K562 (cell line): ENCODE results near the gene CRX. TPM values are rescaled to one million over a fixed set of nuclear protein-coding genes. Genes with fewer than 3 reads are reported as not detected.

Experiments
- ATAC-seq: fragments of 200-7000 bp; cut with Tn5 transposase; 3 replicates; pipeline ENCODE4 v1.9.1; 2020; ENCODE audit warnings: moderate library complexity
- BruUV-seq: library from RNA; stranded (reverse); fragments of 400-500 nt; replicated peaks from 2 replicates; lab custom pipeline; 2021; lab: Mats Ljungman, UMichigan
- CTCF ChIA-PET: fragments of 300-600 bp; formaldehyde crosslinking; extraction: SDS; loops from one replicate; lab custom pipeline; 2021; ENCODE audit warnings: low intra/inter-chr PET ratio; lab: Yijun Ruan, JAX
- POLR2A ChIA-PET: fragments of 300-600, 350-650 bp; sonication (Branson Sonifier 250); formaldehyde crosslinking; extraction: SDS; loops from one replicate; lab custom pipeline; 2021; ENCODE audit warnings: antibody characterized with exemption, inconsistent platforms; lab: Yijun Ruan, JAX
- DNase-seq, 4 experiments: peaks; one replicate each; pipeline versions ENCODE4 v3.0.0 to v3.0.0-alpha.2; 2011 to 2018; ENCODE audit warnings: low spot score in 3 of 4, mixed read lengths in 3 of 4; ENCODE audit errors: extremely low read depth in 1 of 4
- FAIRE-seq: peaks from 2 replicates; lab custom pipeline; 2011; peaks lifted over from hg19 to GRCh38; lab: Jason Lieb, UNC
- H2AFZ ChIP-seq: 2 replicates; pipeline ENCODE4 v1.6.0; 2011; ENCODE audit warnings: low read depth, low read length, control low read depth, inconsistent platforms
- H3K27ac ChIP-seq: fragments of 200-600 bp; 3 replicates; pipeline ENCODE4 v1.8.0; 2011; ENCODE audit warnings: low read depth, mild to moderate bottlenecking, control low read depth, inconsistent platforms, low read length, moderate library complexity, mixed read lengths; ENCODE audit errors: extremely low read depth
- H3K27me3 ChIP-seq, 2 experiments: fragments of 300-600 bp in 1 of 2; 2 replicates in 1 of 2; 3 replicates in 1 of 2; pipeline versions ENCODE4 v1.6.0 to v1.8.0; 2011; ENCODE audit warnings: inconsistent platforms in 2 of 2, low read length in 2 of 2, mild to moderate bottlenecking in 1 of 2, mixed read lengths in 1 of 2, moderate library complexity in 1 of 2; ENCODE audit not compliant: control insufficient read depth in 2 of 2, insufficient read depth in 2 of 2
- H3K36me3 ChIP-seq: fragments of 300-600 bp; 3 replicates; pipeline ENCODE4 v1.8.0; 2011; ENCODE audit warnings: mild to moderate bottlenecking, low read length, inconsistent platforms; ENCODE audit not compliant: control insufficient read depth, insufficient read depth
- H3K4me1 ChIP-seq, 2 experiments: fragments of 200-600 bp in 1 of 2; replicated peaks in 1 of 2; 2 replicates in 1 of 2; 3 replicates in 1 of 2; pipeline versions ENCODE4 v1.5.1 to v1.8.0; 2011; ENCODE audit warnings: inconsistent platforms in 2 of 2, low read length in 2 of 2, mild to moderate bottlenecking in 1 of 2, mixed read lengths in 1 of 2, moderate library complexity in 1 of 2; ENCODE audit not compliant: control insufficient read depth in 2 of 2, insufficient read depth in 2 of 2
- H3K4me2 ChIP-seq: 2 replicates; pipeline ENCODE4 v1.6.1; 2011; ENCODE audit warnings: low read length, control low read depth, inconsistent platforms, mixed read lengths; ENCODE audit not compliant: insufficient read depth
- H3K4me3 ChIP-seq: fragments of 200-600 bp; sonication (generic), shearing (Covaris generic); 2 replicates; pipeline ENCODE4 v1.5.1; 2016; ENCODE audit warnings: control low read depth, inconsistent platforms
- H3K79me2 ChIP-seq: fragments of 200-600 bp; 3 replicates; pipeline ENCODE4 v1.8.0; 2011; ENCODE audit warnings: low read length, inconsistent platforms; ENCODE audit not compliant: control insufficient read depth, insufficient read depth
- H3K9ac ChIP-seq, 2 experiments: 2 replicates each; pipeline versions ENCODE4 v1.6.0 to v1.6.1; 2011; ENCODE audit warnings: low read depth in 2 of 2, low read length in 2 of 2, control low read depth in 1 of 2, inconsistent platforms in 1 of 2, mild to moderate bottlenecking in 1 of 2, mixed read lengths in 1 of 2; ENCODE audit not compliant: insufficient read depth in 1 of 2
- H3K9me1 ChIP-seq: one replicate; pipeline ENCODE4 v1.6.0; 2011; ENCODE audit warnings: inconsistent platforms, mild to moderate bottlenecking, low read length, moderate library complexity; ENCODE audit not compliant: control insufficient read depth, insufficient read depth
- H3K9me3 ChIP-seq: replicated peaks from 2 replicates; pipeline ENCODE4 v1.5.1; 2011; ENCODE audit warnings: low read depth, low read length, inconsistent platforms; ENCODE audit not compliant: control insufficient read depth, insufficient read depth
- H4K20me1 ChIP-seq: replicated peaks from 2 replicates; pipeline ENCODE4 v1.6.1; 2011; ENCODE audit warnings: low read length, inconsistent platforms, mixed read lengths; ENCODE audit not compliant: control insufficient read depth, insufficient read depth
- BCOR ChIP-seq: fragments of 450-650 bp; IDR thresholded peaks from 2 replicates; pipeline ENCODE4 v1.6.1; 2016
- CBFB ChIP-seq: sonication (generic); formaldehyde crosslinking; IDR thresholded peaks from 2 replicates; pipeline ENCODE4 v1.4.0; 2020; ENCODE audit warnings: mild to moderate bottlenecking, missing genetic modification reagents
- CBX2 ChIP-seq: fragments of 200-600 bp; sonication (generic); IDR thresholded peaks from one replicate; pipeline ENCODE4 v1.6.1; 2012; ENCODE audit warnings: mild to moderate bottlenecking, low read length, inconsistent platforms; ENCODE audit not compliant: insufficient read depth, poor library complexity, severe bottlenecking
- CHD4 ChIP-seq: fragments of 200-600 bp; sonication (generic); IDR thresholded peaks from 3 replicates; pipeline ENCODE4 v1.6.1; 2012; ENCODE audit warnings: low read depth, mild to moderate bottlenecking, mixed read lengths, low read length, inconsistent platforms; ENCODE audit not compliant: insufficient read depth, insufficient replicate concordance, poor library complexity, severe bottlenecking
- CUX1 ChIP-seq: fragments of 200-800 bp; sonication (Bioruptor generic); IDR thresholded peaks from 2 replicates; pipeline ENCODE4 v1.6.1; 2016; ENCODE audit warnings: missing genetic modification characterization, missing compliant biosample characterization
- NBN ChIP-seq: fragments of 450-650 bp; IDR thresholded peaks from 2 replicates; pipeline ENCODE4 v1.6.1; 2016; ENCODE audit warnings: low read depth, mild to moderate bottlenecking
- NCOR1 ChIP-seq: fragments of 450-650 bp; IDR thresholded peaks from 2 replicates; pipeline ENCODE4 v1.6.1; 2016; ENCODE audit warnings: mild to moderate bottlenecking, moderate library complexity
- POU5F1 ChIP-seq: fragments of 150-350 bp; IDR thresholded peaks from 2 replicates; pipeline ENCODE4 v1.6.1; 2014; ENCODE audit warnings: borderline replicate concordance, low read length, low read depth, mild to moderate bottlenecking; ENCODE audit not compliant: partially characterized antibody
- SP1 ChIP-seq: sonication (generic); formaldehyde crosslinking; IDR thresholded peaks from 2 replicates; pipeline ENCODE4 v1.8.1; 2022; ENCODE audit warnings: mild to moderate bottlenecking, missing genetic modification reagents
- SREBF2 ChIP-seq: sonication (generic); formaldehyde crosslinking; IDR thresholded peaks from 2 replicates; pipeline ENCODE4 v1.4.0; 2020; ENCODE audit warnings: mild to moderate bottlenecking, missing genetic modification reagents
- TCF7L2 ChIP-seq: fragments of 150-350 bp; IDR thresholded peaks from 2 replicates; pipeline ENCODE4 v1.6.1; 2016; ENCODE audit warnings: low read depth, mild to moderate bottlenecking, low read length, moderate library complexity
- ZFP91 ChIP-seq: sonication (generic); formaldehyde crosslinking; IDR thresholded peaks from 2 replicates; pipeline ENCODE4 v1.8.0; 2022; ENCODE audit warnings: mild to moderate bottlenecking, missing genetic modification reagents
- ZKSCAN3 ChIP-seq: fragments of 250-450 bp; sonication (Bioruptor Pico); IDR thresholded peaks from 2 replicates; pipeline ENCODE4 v1.4.0; 2020
- ZNF175 ChIP-seq: fragments of 200-800 bp; sonication (Bioruptor generic); IDR thresholded peaks from 2 replicates; pipeline ENCODE4 v1.6.1; 2016; ENCODE audit warnings: low read depth, mild to moderate bottlenecking, missing genetic modification characterization, missing compliant biosample characterization
- ZNF449 ChIP-seq: fragments of 250-450 bp; sonication (Bioruptor Pico); IDR thresholded peaks from 2 replicates; pipeline ENCODE4 v1.8.0; 2022; ENCODE audit warnings: moderate library complexity, mild to moderate bottlenecking, inconsistent platforms
- ZNF780A ChIP-seq: fragments of 250-450 bp; sonication (Bioruptor Pico); IDR thresholded peaks from 2 replicates; pipeline ENCODE4 v1.5.0; 2021; ENCODE audit warnings: mild to moderate bottlenecking
- WGBS: fragments of 100-300 bp; shearing (Covaris generic); methylation state at CpG from one replicate; pipeline ENCODE4 v1.1.6; 2016; ENCODE audit warnings: low coverage, mixed read lengths; ENCODE audit not compliant: insufficient coverage; ENCODE audit errors: missing lambda C conversion rate; 5-methylcytosine and 5-hydroxymethylcytosine counted together
- in situ Hi-C: fragments of 300-500 bp; cut with MboI; formaldehyde crosslinking; loops from 4 replicates; pipeline ENCODE4 v1.15.0; 2018; ENCODE audit warnings: inconsistent platforms, mixed read lengths
- intact Hi-C: fragments of 100-400 bp; cut with micrococcal nuclease; formaldehyde crosslinking; loops from 2 replicates; pipeline ENCODE4 v1.14.2; 2022
- polyA plus RNA-seq, 8 experiments: library from polyadenylated mRNA; depleted of rRNA in 4 of 8; stranded (reverse) in 5 of 8; unstranded in 3 of 8; fragments of >200 nt; fragmentation: Nextera tagmentation in 2 of 8; fragmentation: Illumina TruSeq in 1 of 8; extraction: Ambion mirVana in 2 of 8; extraction: Trizol in 1 of 8; gene quantifications; 2 replicates each; pipeline versions ENCODE4 v1.2.1 to v1.2.3, GENCODE V29; 2011 to 2014; ENCODE audit warnings: inconsistent platforms in 1 of 8, missing spikeins in 1 of 8
- total RNA-seq, 7 experiments: library from RNA; depleted of rRNA in 6 of 7; stranded (reverse); fragments of >200 nt in 6 of 7; fragmentation: Illumina TruSeq in 2 of 7; extraction: Trizol in 2 of 7; gene quantifications; 2 replicates each; pipeline versions ENCODE4 v1.2.1 to v1.2.3, GENCODE V29; 2011 to 2021; ENCODE audit warnings: low replicate concordance in 1 of 7

The CRX gene
- total and polyA plus RNA-seq, 9 of the 15 experiments (the other 6 are each of a cell fraction or from before 2014, with no cell fraction given) = 0.01 TPM; not detected in 8

- Histone ChIP-seq H3K9me3 (0 out of 2 replicates have a peak, but pooled peaks cover 2% of the 10 kb centered on the region), H3K4me3 (no peak overlapping the region)
- TF ChIP-seq CBFB (no peak), CUX1 (CRISPR knock-in tag) (no peak), TCF7L2 (no peak), NCOR1 (no peak), NBN (no peak), ZKSCAN3 (CRISPR knock-in tag) (no peak), SREBF2 (CRISPR knock-in tag) (no peak), CHD4 (no peak), ZNF175 (CRISPR knock-in tag) (no peak), SP1 (CRISPR knock-in tag) (no peak), ZFP91 (CRISPR knock-in tag) (no peak), ZNF449 (no peak), POU5F1 (no peak), BCOR (no peak), ZNF780A (no peak), CBX2 (no peak)
- TF ChIP-seq, all 486 proteins: peak for 0
- Histone ChIP-seq H3K27ac (no peak overlapping the region), H3K4me1 (no peaks in the 10 kb centered on the region; a peak in 1 of 5 replicates), H3K9ac (no peak overlapping the region), H4K20me1 (no peaks in the 10 kb centered on the region), H3K27me3 (peaks cover 8 to 12% of the 10 kb centered on the region in 2 experiments), H2AFZ (no peak overlapping the region), H3K9me1 (no peaks in the 10 kb centered on the region), H3K36me3 (no peaks in the 10 kb centered on the region), H3K79me2 (no peaks in the 10 kb centered on the region), H3K4me2 (no peak overlapping the region)
- in situ Hi-C loops (no loop called here), intact Hi-C loops (no loop called here)
- BruUV-seq = no TSS peak
- ATAC-seq = no peak
- FAIRE-seq = no peak
- DNase-seq = no peak
- 2% methylated on average over 4 of the region's 4 CpGs for WGBS
- POLR2A ChIA-PET = interaction anchor here (0.8 kb wide), 1 partner anchor 31 kb away, joined by 4 read pairs; no protein-coding TSS in a partner anchor
- CTCF ChIA-PET = no interaction called here
Observed at GRCh38 chr19:47798904-47799266, 22.9 kb upstream of the CRX start.
